Vagina (tissue), 2 donors: ENCODE results near the gene PTPRN2. TPM values are rescaled to one million over a fixed set of nuclear protein-coding genes. Genes with fewer than 3 reads are reported as not detected.

Experiments used
- DNase-seq, 2 donors: peaks; one replicate each; pipeline ENCODE4 v3.0.0-alpha.2; 2017; ENCODE audit errors: extremely low spot score in 2 of 2
- H3K27ac ChIP-seq: fragments of 200-600 bp; sonication (generic); one replicate; pipeline ENCODE4 v1.5.1; 2019
- H3K27me3 ChIP-seq: fragments of 200-600 bp; sonication (generic); one replicate; pipeline ENCODE4 v1.5.1; 2019
- H3K36me3 ChIP-seq, 2 donors: fragments of 200-600 bp; sonication (generic); one replicate each; pipeline ENCODE4 v1.5.1; 2017 to 2019
- H3K4me1 ChIP-seq: fragments of 200-600 bp; sonication (generic); one replicate; pipeline ENCODE4 v1.5.1; 2019
- H3K4me3 ChIP-seq, 2 donors: fragments of 200-600 bp; sonication (generic); 1 replicate in 1 of 2; 2 replicates in 1 of 2; pipeline ENCODE4 v1.5.1; 2016 to 2019
- H3K9me3 ChIP-seq: fragments of 200-600 bp; sonication (generic); one replicate; pipeline ENCODE4 v1.5.1; 2019
- POLR2A ChIP-seq, 2 donors: fragments of 450-650 bp; IDR thresholded peaks; one replicate each; pipeline ENCODE4 v1.6.1; 2017; ENCODE audit warnings: antibody characterized with exemption in 2 of 2, mild to moderate bottlenecking in 2 of 2, moderate library complexity in 2 of 2
- POLR2AphosphoS5 ChIP-seq, 2 donors: sonication (generic); formaldehyde crosslinking; IDR thresholded peaks; one replicate each; pipeline ENCODE4 v1.9.0; 2017; ENCODE audit warnings: antibody characterized with exemption in 2 of 2, mild to moderate bottlenecking in 2 of 2, low read depth in 1 of 2; ENCODE audit not compliant: insufficient read depth in 1 of 2
- intact Hi-C: fragments of 100-400 bp; cut with DNase I; formaldehyde crosslinking; loops from one replicate; pipeline ENCODE4 v1.15.1; 2023
- total RNA-seq: library from RNA; depleted of rRNA; stranded (reverse); fragments of >200 nt; gene quantifications from one replicate; pipeline ENCODE4 v1.2.3, GENCODE V29; 2016
- TF ChIP-seq, protein P1 (sequence below), 3 experiments: fragments of 450-650 bp in 2 of 3; fragments of 200-600 bp in 1 of 3; sonication (generic) in 1 of 3; IDR thresholded peaks; one replicate each; pipeline ENCODE4 v1.5.1; 2017 to 2019; ENCODE audit warnings: antibody characterized with exemption in 3 of 3, mild to moderate bottlenecking in 2 of 3, moderate library complexity in 2 of 3

PTPRN2 gene
- total RNA-seq, 1 donor from 2014 or later = 7.4 TPM

- peaks cover 0 to 4% of the 10 kb centered on the region in 2 donors for H3K36me3 ChIP-seq
- no peak for DNase-seq
- intact Hi-C loops = no loop called here
- H3K27me3 ChIP-seq = no peaks in the 10 kb centered on the region
- no peak for TF ChIP-seq POLR2AphosphoS5 (IDR thresholded peaks at IDR 0.05; ENCODE audit: insufficient read depth in 1 of 2, low read depth in 1 of 2)
- no peak for TF ChIP-seq POLR2A (IDR thresholded peaks at IDR 0.05)
- TF ChIP-seq, protein P1, sequence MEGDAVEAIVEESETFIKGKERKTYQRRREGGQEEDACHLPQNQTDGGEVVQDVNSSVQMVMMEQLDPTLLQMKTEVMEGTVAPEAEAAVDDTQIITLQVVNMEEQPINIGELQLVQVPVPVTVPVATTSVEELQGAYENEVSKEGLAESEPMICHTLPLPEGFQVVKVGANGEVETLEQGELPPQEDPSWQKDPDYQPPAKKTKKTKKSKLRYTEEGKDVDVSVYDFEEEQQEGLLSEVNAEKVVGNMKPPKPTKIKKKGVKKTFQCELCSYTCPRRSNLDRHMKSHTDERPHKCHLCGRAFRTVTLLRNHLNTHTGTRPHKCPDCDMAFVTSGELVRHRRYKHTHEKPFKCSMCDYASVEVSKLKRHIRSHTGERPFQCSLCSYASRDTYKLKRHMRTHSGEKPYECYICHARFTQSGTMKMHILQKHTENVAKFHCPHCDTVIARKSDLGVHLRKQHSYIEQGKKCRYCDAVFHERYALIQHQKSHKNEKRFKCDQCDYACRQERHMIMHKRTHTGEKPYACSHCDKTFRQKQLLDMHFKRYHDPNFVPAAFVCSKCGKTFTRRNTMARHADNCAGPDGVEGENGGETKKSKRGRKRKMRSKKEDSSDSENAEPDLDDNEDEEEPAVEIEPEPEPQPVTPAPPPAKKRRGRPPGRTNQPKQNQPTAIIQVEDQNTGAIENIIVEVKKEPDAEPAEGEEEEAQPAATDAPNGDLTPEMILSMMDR (IDR thresholded peaks at IDR 0.05) = no peak
- H3K27ac ChIP-seq = no peak overlapping the region
- H3K4me1 ChIP-seq = no peaks in the 10 kb centered on the region
- no peak overlapping the region for H3K4me3 ChIP-seq
- no peaks in the 10 kb centered on the region for H3K9me3 ChIP-seq
Observed at GRCh38 chr7:157547102-157547501, 1040.5 kb downstream of the PTPRN2 start.

DNA sequence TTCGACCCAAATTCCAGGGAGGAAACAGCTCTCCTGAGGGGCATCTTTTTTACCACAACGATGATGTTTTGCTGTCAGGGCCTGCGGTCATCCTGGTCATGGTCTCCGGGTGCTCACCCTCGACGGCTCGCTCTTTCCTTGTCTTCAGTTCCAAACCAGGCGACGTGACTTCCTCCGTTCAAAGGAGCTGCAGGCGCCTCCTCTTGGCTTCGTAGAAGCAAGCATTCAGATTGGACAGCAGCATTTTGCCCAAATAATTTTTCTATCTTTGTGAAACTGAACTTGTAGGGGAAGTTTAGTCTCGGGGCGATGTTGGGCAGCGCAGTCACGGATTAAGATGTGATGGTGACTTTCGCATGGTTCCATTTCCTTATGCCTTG, 1042.0 kb downstream of the PTPRN2 start:
- Histone ChIP-seq H3K27ac (no peak overlapping the region), H3K36me3 (peaks cover 0 to 4% of the 10 kb centered on the region in 2 donors), H3K4me3 (no peak overlapping the region), H3K27me3 (no peaks in the 10 kb centered on the region), H3K4me1 (no peaks in the 10 kb centered on the region), H3K9me3 (no peaks in the 10 kb centered on the region)
- TF ChIP-seq POLR2AphosphoS5 (IDR thresholded peaks at IDR 0.05; ENCODE audit: insufficient read depth in 1 of 2, low read depth in 1 of 2) = no peak
- TF ChIP-seq, protein P1 (IDR thresholded peaks at IDR 0.05) = no peak
- TF ChIP-seq POLR2A (IDR thresholded peaks at IDR 0.05) = no peak
- DNase-seq = no peak
- intact Hi-C loops = no loop called here

- no peaks in the 10 kb centered on the region for H3K4me1 ChIP-seq
- no peaks in the 10 kb centered on the region for H3K9me3 ChIP-seq
- peaks cover 0 to 4% of the 10 kb centered on the region in 2 donors for H3K36me3 ChIP-seq
- no peak overlapping the region for H3K27ac ChIP-seq
- intact Hi-C loops = no loop called here
- H3K4me3 ChIP-seq = no peak overlapping the region
- DNase-seq = no peak
- no peaks in the 10 kb centered on the region for H3K27me3 ChIP-seq
- TF ChIP-seq POLR2AphosphoS5 (IDR thresholded peaks at IDR 0.05; ENCODE audit: insufficient read depth in 1 of 2, low read depth in 1 of 2) = no peak
- TF ChIP-seq, protein P1 (IDR thresholded peaks at IDR 0.05) = no peak
- TF ChIP-seq POLR2A (IDR thresholded peaks at IDR 0.05) = no peak
Observed at GRCh38 chr7:157544980-157545680, 1042.5 kb downstream of the PTPRN2 start.

DNA sequence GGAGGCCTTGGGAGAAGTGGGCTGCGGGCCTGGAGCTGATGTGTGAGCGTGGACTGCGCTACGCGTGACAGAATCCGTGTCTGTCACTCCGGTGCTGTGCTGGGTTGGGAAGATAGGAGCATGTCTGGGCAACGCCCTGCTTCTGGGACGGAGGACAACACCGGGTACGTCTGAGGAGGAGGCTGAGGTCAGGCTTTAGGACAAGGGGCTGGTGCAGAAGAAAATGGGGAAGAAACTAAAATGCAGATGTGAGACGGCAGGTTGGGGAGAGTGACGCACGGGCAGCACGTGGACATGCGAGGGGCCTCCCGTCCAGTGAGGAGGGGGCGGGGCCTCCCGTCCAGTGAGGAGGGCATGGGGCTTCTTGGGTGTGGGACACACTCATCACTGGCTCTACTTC, 1043.4 kb downstream of the PTPRN2 start:
- intact Hi-C loops = no loop called here
- H3K27ac ChIP-seq = no peak overlapping the region
- no peak for DNase-seq
- peaks cover 0 to 4% of the 10 kb centered on the region in 2 donors for H3K36me3 ChIP-seq
- H3K9me3 ChIP-seq = no peaks in the 10 kb centered on the region
- H3K4me3 ChIP-seq = no peak overlapping the region
- TF ChIP-seq POLR2A (IDR thresholded peaks at IDR 0.05) (no peak), POLR2AphosphoS5 (IDR thresholded peaks at IDR 0.05; ENCODE audit: insufficient read depth in 1 of 2, low read depth in 1 of 2) (no peak)
- TF ChIP-seq, protein P1 (IDR thresholded peaks at IDR 0.05) = no peak
- H3K27me3 ChIP-seq = no peaks in the 10 kb centered on the region
- no peaks in the 10 kb centered on the region for H3K4me1 ChIP-seq

DNA sequence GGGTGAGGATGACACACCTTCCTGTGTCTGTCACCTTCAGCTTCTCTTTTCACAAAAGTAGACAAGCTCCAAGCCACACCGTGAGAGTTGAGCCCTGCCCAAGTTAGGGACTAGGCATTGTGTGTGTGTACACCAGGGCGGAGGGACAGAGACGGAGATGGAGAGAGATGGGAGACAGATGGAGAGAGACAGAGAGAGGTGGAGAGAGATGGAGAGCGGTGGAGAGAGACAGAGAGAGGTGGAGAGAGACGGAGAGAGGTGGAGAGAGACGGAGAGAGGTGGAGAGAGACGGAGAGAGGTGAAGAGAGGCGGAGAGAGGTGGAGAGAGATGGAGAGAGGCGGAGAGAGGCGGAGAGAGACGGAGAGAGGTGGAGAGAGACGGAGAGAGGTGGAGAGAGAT, 1043.8 kb downstream of the PTPRN2 start:
- Histone ChIP-seq H3K36me3 (peaks cover 0 to 4% of the 10 kb centered on the region in 2 donors), H3K27me3 (no peaks in the 10 kb centered on the region), H3K4me3 (no peak overlapping the region), H3K27ac (no peak overlapping the region), H3K4me1 (no peaks in the 10 kb centered on the region), H3K9me3 (no peaks in the 10 kb centered on the region)
- intact Hi-C loops = no loop called here
- no peak for DNase-seq
- no peak for TF ChIP-seq POLR2AphosphoS5 (IDR thresholded peaks at IDR 0.05; ENCODE audit: insufficient read depth in 1 of 2, low read depth in 1 of 2)
- no peak for TF ChIP-seq POLR2A (IDR thresholded peaks at IDR 0.05)
- TF ChIP-seq, protein P1 (IDR thresholded peaks at IDR 0.05) = no peak
